Astrocyte (in vitro differentiated cells and primary cell): ENCODE data around the gene OR10A2. TPM values are rescaled to one million over a fixed set of nuclear protein-coding genes. Genes with fewer than 3 reads are reported as not detected.

ENCODE experiments used
- DNase-seq: peaks from one replicate; pipeline ENCODE4 v3.0.0-alpha.2; 2010; ENCODE audit warnings: low read depth
- FAIRE-seq: peaks from 2 replicates; lab custom pipeline; 2011; peaks lifted over from hg19 to GRCh38; lab: Jason Lieb, UNC
- H2AFZ ChIP-seq: 2 replicates; pipeline ENCODE4 v1.6.0; 2012; ENCODE audit warnings: low read depth, low read length, inconsistent platforms
- H3K27ac ChIP-seq: 2 replicates; pipeline ENCODE4 v1.5.1; 2011; ENCODE audit warnings: low read depth, low read length, inconsistent platforms
- H3K27me3 ChIP-seq: 2 replicates; pipeline ENCODE4 v1.6.0; 2011; ENCODE audit warnings: low read length, inconsistent platforms; ENCODE audit not compliant: insufficient read depth
- H3K36me3 ChIP-seq: 2 replicates; pipeline ENCODE4 v1.5.1; 2011; ENCODE audit warnings: low read length, inconsistent platforms; ENCODE audit not compliant: insufficient read depth
- H3K4me1 ChIP-seq: 2 replicates; pipeline ENCODE4 v1.5.1; 2011; ENCODE audit warnings: low read length, inconsistent platforms; ENCODE audit not compliant: insufficient read depth
- H3K4me2 ChIP-seq: 2 replicates; pipeline ENCODE4 v1.6.0; 2012; ENCODE audit warnings: low read length, inconsistent platforms
- H3K4me3 ChIP-seq: 2 replicates; pipeline ENCODE4 v1.5.1; 2011; ENCODE audit warnings: low read depth, mild to moderate bottlenecking, low read length, inconsistent platforms; ENCODE audit not compliant: insufficient read depth
- H3K79me2 ChIP-seq: 2 replicates; pipeline ENCODE4 v1.6.0; 2012; ENCODE audit warnings: mild to moderate bottlenecking, low read length, inconsistent platforms; ENCODE audit not compliant: insufficient read depth
- H3K9ac ChIP-seq: 2 replicates; pipeline ENCODE4 v1.6.0; 2012; ENCODE audit warnings: mild to moderate bottlenecking, low read length, inconsistent platforms
- H3K9me3 ChIP-seq: 2 replicates; pipeline ENCODE4 v1.5.1; 2012; ENCODE audit warnings: low read depth, mild to moderate bottlenecking, low read length, inconsistent platforms; ENCODE audit not compliant: insufficient read depth
- H4K20me1 ChIP-seq: 2 replicates; pipeline ENCODE4 v1.6.0; 2012; ENCODE audit warnings: low read length, inconsistent platforms; ENCODE audit not compliant: insufficient read depth
- H3K27ac Mint-ChIP-seq: one replicate; pipeline ENCODE4 v1.8.0; 2021; ENCODE audit warnings: mild to moderate bottlenecking, mixed read lengths; ENCODE audit not compliant: unreplicated experiment
- H3K27me3 Mint-ChIP-seq: one replicate; pipeline ENCODE4 v1.8.0; 2021; ENCODE audit warnings: low read depth, mixed read lengths; ENCODE audit not compliant: unreplicated experiment
- H3K36me3 Mint-ChIP-seq: one replicate; pipeline ENCODE4 v1.8.0; 2021; ENCODE audit warnings: low read depth, mixed read lengths; ENCODE audit not compliant: unreplicated experiment
- H3K4me1 Mint-ChIP-seq: one replicate; pipeline ENCODE4 v1.8.0; 2021; ENCODE audit warnings: low read depth, mixed read lengths; ENCODE audit not compliant: unreplicated experiment
- H3K4me3 Mint-ChIP-seq: one replicate; pipeline ENCODE4 v1.8.0; 2021; ENCODE audit warnings: mild to moderate bottlenecking, moderate library complexity, mixed read lengths; ENCODE audit not compliant: unreplicated experiment
- H3K9me3 Mint-ChIP-seq: one replicate; pipeline ENCODE4 v1.8.0; 2021; ENCODE audit warnings: mild to moderate bottlenecking, mixed read lengths; ENCODE audit not compliant: unreplicated experiment
- EZH2 ChIP-seq: IDR thresholded peaks from 2 replicates; pipeline ENCODE4 v1.6.1; 2012; ENCODE audit warnings: mild to moderate bottlenecking, low read length, inconsistent platforms; ENCODE audit not compliant: insufficient read depth
- total RNA-seq: library from RNA; stranded (reverse); gene quantifications from 2 replicates; pipeline ENCODE4 v1.2.1, GENCODE V29; 2021
- TF ChIP-seq, protein P1 (sequence below): IDR thresholded peaks from 2 replicates; pipeline ENCODE4 v1.5.1; 2011; ENCODE audit warnings: low read depth, mild to moderate bottlenecking, inconsistent platforms, low read length, moderate library complexity; ENCODE audit not compliant: insufficient read depth

Gene OR10A2
- total RNA-seq, 1 donor from 2014 or later = not detected

DNA sequence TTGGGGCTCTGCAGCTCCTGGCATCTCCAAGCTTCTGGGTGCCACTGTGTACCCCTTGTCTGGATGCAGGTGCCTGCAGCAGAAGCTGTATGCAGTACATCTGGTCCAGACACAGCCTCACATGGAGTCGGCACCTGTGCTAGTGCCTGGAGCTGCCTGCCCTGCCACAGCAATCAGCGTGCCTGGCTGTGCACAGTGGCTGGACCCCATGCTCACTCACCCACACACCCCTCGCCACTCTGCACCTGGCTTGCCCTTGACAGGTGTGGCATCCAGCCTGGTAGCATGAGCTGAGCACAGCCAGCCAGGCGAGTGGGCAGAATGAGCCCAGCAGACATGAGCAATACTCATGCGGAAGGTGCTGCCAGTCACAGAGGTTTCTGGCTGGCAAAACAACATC is 43.9 kb upstream of the OR10A2 start:
- no peak overlapping the region for H3K27ac ChIP-seq
- FAIRE-seq = no peak
- H3K9ac ChIP-seq = no peak overlapping the region
- H3K79me2 ChIP-seq = no peaks in the 10 kb centered on the region
- H3K27ac Mint-ChIP-seq = no peak overlapping the region
- H3K4me3 ChIP-seq = no peak overlapping the region
- H3K9me3 ChIP-seq = no peaks in the 10 kb centered on the region
- H3K9me3 Mint-ChIP-seq = peaks cover 2% of the 10 kb centered on the region
- no peak overlapping the region for H2AFZ ChIP-seq
- H3K4me2 ChIP-seq = no peak overlapping the region
- H3K4me1 ChIP-seq = no peaks in the 10 kb centered on the region
- no peaks in the 10 kb centered on the region for H3K27me3 ChIP-seq
- H3K27me3 Mint-ChIP-seq = no peaks in the 10 kb centered on the region
- TF ChIP-seq EZH2 = no peak
- TF ChIP-seq, protein P1, sequence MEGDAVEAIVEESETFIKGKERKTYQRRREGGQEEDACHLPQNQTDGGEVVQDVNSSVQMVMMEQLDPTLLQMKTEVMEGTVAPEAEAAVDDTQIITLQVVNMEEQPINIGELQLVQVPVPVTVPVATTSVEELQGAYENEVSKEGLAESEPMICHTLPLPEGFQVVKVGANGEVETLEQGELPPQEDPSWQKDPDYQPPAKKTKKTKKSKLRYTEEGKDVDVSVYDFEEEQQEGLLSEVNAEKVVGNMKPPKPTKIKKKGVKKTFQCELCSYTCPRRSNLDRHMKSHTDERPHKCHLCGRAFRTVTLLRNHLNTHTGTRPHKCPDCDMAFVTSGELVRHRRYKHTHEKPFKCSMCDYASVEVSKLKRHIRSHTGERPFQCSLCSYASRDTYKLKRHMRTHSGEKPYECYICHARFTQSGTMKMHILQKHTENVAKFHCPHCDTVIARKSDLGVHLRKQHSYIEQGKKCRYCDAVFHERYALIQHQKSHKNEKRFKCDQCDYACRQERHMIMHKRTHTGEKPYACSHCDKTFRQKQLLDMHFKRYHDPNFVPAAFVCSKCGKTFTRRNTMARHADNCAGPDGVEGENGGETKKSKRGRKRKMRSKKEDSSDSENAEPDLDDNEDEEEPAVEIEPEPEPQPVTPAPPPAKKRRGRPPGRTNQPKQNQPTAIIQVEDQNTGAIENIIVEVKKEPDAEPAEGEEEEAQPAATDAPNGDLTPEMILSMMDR = no peak
- H3K36me3 Mint-ChIP-seq = no peaks in the 10 kb centered on the region
- H3K36me3 ChIP-seq = no peaks in the 10 kb centered on the region
- no peaks in the 10 kb centered on the region for H3K4me1 Mint-ChIP-seq
- no peak for DNase-seq
- no peaks in the 10 kb centered on the region for H4K20me1 ChIP-seq
- no peak overlapping the region for H3K4me3 Mint-ChIP-seq

GRCh38 chr11:6824136-6824823 is 38.6 kb upstream of the OR10A2 start:
- H4K20me1 ChIP-seq = no peaks in the 10 kb centered on the region
- H3K4me3 Mint-ChIP-seq = no peak overlapping the region
- no peaks in the 10 kb centered on the region for H3K36me3 Mint-ChIP-seq
- H3K4me1 ChIP-seq = no peaks in the 10 kb centered on the region
- no peak overlapping the region for H3K4me3 ChIP-seq
- no peak overlapping the region for H3K27ac ChIP-seq
- no peak for DNase-seq
- H3K36me3 ChIP-seq = no peaks in the 10 kb centered on the region
- no peak overlapping the region for H2AFZ ChIP-seq
- no peaks in the 10 kb centered on the region for H3K9me3 ChIP-seq
- no peaks in the 10 kb centered on the region for H3K27me3 ChIP-seq
- H3K27me3 Mint-ChIP-seq = no peaks in the 10 kb centered on the region
- no peaks in the 10 kb centered on the region for H3K9me3 Mint-ChIP-seq
- no peaks in the 10 kb centered on the region for H3K79me2 ChIP-seq
- no peak for TF ChIP-seq EZH2
- TF ChIP-seq, protein P1 = no peak
- no peak overlapping the region for H3K27ac Mint-ChIP-seq
- no peak for FAIRE-seq
- no peak overlapping the region for H3K4me2 ChIP-seq
- H3K4me1 Mint-ChIP-seq = no peaks in the 10 kb centered on the region
- no peak overlapping the region for H3K9ac ChIP-seq

DNA sequence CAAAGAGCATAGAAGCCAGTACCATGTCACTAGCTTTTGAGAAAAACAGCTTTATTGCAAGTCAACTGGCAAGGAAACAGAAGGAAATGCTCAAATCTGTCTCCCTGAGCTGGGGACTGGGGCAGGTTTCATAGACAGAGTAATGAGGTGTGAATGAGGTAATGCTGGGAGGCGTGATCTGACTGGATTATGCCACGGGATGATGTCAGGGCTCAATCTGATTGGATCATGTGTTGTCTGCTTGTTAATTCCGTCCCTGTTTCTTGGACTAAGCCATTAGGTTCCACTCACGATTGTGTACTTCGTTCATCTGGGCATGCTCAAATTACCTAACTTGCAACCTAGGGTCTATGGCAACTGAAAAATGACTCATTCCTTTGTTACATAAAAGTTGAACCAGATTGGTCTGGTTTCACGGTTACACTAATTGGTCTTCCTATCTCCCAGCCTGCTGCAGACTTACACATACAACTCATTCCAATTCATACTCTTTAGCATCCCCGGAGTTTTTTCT is 37.6 kb upstream of the OR10A2 start:
- H3K9me3 ChIP-seq = no peaks in the 10 kb centered on the region
- H2AFZ ChIP-seq = no peak overlapping the region
- TF ChIP-seq, protein P1 = no peak
- H4K20me1 ChIP-seq = no peaks in the 10 kb centered on the region
- FAIRE-seq (no peak), DNase-seq (no peak)
- H3K36me3 Mint-ChIP-seq = no peaks in the 10 kb centered on the region
- H3K27ac Mint-ChIP-seq = no peak overlapping the region
- no peaks in the 10 kb centered on the region for H3K9me3 Mint-ChIP-seq
- H3K27ac ChIP-seq = no peak overlapping the region
- no peaks in the 10 kb centered on the region for H3K27me3 Mint-ChIP-seq
- H3K4me1 Mint-ChIP-seq = no peaks in the 10 kb centered on the region
- H3K9ac ChIP-seq = no peak overlapping the region
- H3K4me3 ChIP-seq = no peak overlapping the region
- H3K4me2 ChIP-seq = no peak overlapping the region
- no peaks in the 10 kb centered on the region for H3K36me3 ChIP-seq
- no peak overlapping the region for H3K4me3 Mint-ChIP-seq
- H3K27me3 ChIP-seq = no peaks in the 10 kb centered on the region
- no peaks in the 10 kb centered on the region for H3K4me1 ChIP-seq
- H3K79me2 ChIP-seq = no peaks in the 10 kb centered on the region
